HepG2 (cell line): ENCODE data around the gene GAS6. TPM values are rescaled to one million over a fixed set of nuclear protein-coding genes. Genes with fewer than 3 reads are reported as not detected.

Source experiments
- ATAC-seq: fragments of 200-7000 bp; cut with Tn5 transposase; 3 replicates; pipeline ENCODE4 v1.9.1; 2020; ENCODE audit warnings: mild to moderate bottlenecking, moderate library complexity
- BruUV-seq: library from RNA; stranded (reverse); fragments of 400-500 nt; replicated peaks from 2 replicates; lab custom pipeline; 2021; lab: Mats Ljungman, UMichigan
- CTCF ChIA-PET: fragments of 300-600 bp; formaldehyde crosslinking; extraction: SDS; loops from one replicate; lab custom pipeline; 2021; ENCODE audit warnings: low total read pairs, inconsistent platforms, low intra/inter-chr PET ratio; lab: Yijun Ruan, JAX
- POLR2A ChIA-PET: fragments of 350-600 bp; sonication (Branson Sonifier 250); formaldehyde crosslinking; loops from one replicate; lab custom pipeline; 2020; ENCODE audit warnings: antibody characterized with exemption, inconsistent platforms; lab: Yijun Ruan, JAX
- DNase-seq: peaks from one replicate; pipeline ENCODE4 v3.0.0-alpha.2; 2015; ENCODE audit warnings: low spot score
- FAIRE-seq: peaks from 3 replicates; lab custom pipeline; 2011; peaks lifted over from hg19 to GRCh38; lab: Jason Lieb, UNC
- H2AFZ ChIP-seq: one replicate; pipeline ENCODE4 v1.6.1; 2011; ENCODE audit warnings: low read length, inconsistent platforms
- H3K27ac ChIP-seq: fragments of 300-600 bp; 3 replicates; pipeline ENCODE4 v1.8.0; 2011; ENCODE audit warnings: mixed run types, mild to moderate bottlenecking, mixed read lengths, low read length, inconsistent platforms; ENCODE audit not compliant: insufficient read depth; ENCODE audit errors: extremely low read length
- H3K27me3 ChIP-seq, 2 experiments: fragments of 200-600 bp in 1 of 2; 2 replicates in 1 of 2; 3 replicates in 1 of 2; pipeline versions ENCODE4 v1.6.0 to v1.8.0; 2011; ENCODE audit warnings: low read length in 2 of 2, mild to moderate bottlenecking in 2 of 2, moderate library complexity in 2 of 2, inconsistent platforms in 1 of 2; ENCODE audit not compliant: insufficient read depth in 2 of 2, control insufficient read depth in 1 of 2
- H3K36me3 ChIP-seq, 2 experiments: fragments of 200-600 bp in 1 of 2; replicated peaks in 1 of 2; 2 replicates in 1 of 2; 3 replicates in 1 of 2; pipeline versions ENCODE4 v1.5.1 to v1.8.0; 2011; ENCODE audit warnings: low read length in 2 of 2, inconsistent platforms in 1 of 2; ENCODE audit not compliant: insufficient read depth in 2 of 2, control insufficient read depth in 1 of 2
- H3K4me1 ChIP-seq: 2 replicates; pipeline ENCODE4 v1.5.1; 2012; ENCODE audit warnings: low read length, inconsistent platforms; ENCODE audit not compliant: insufficient read depth
- H3K4me2 ChIP-seq: 2 replicates; pipeline ENCODE4 v1.6.0; 2011; ENCODE audit warnings: low read depth, low read length, inconsistent platforms
- H3K4me3 ChIP-seq, 3 experiments: fragments of 200-600 bp in 1 of 3; sonication (generic), shearing (Covaris generic) in 1 of 3; replicated peaks in 1 of 3; 2 replicates each; pipeline ENCODE4 v1.5.1; 2011 to 2016; ENCODE audit warnings: low read length in 3 of 3, inconsistent platforms in 2 of 3, low read depth in 2 of 3, mild to moderate bottlenecking in 2 of 3, control low read depth in 1 of 3, mixed read lengths in 1 of 3; ENCODE audit not compliant: insufficient read depth in 1 of 3
- H3K79me2 ChIP-seq: one replicate; pipeline ENCODE4 v1.6.1; 2011; ENCODE audit warnings: low read length, inconsistent platforms; ENCODE audit not compliant: insufficient read depth
- H3K9ac ChIP-seq: 2 replicates; pipeline ENCODE4 v1.6.0; 2011; ENCODE audit warnings: mild to moderate bottlenecking, low read depth, low read length, inconsistent platforms; ENCODE audit not compliant: insufficient read depth
- H3K9me3 ChIP-seq: 2 replicates; pipeline ENCODE4 v1.5.1; 2012; ENCODE audit warnings: mild to moderate bottlenecking, low read length
- H4K20me1 ChIP-seq: 2 replicates; pipeline ENCODE4 v1.6.0; 2011; ENCODE audit warnings: inconsistent platforms, mild to moderate bottlenecking, low read length, moderate library complexity; ENCODE audit not compliant: insufficient read depth
- HINFP ChIP-seq: sonication (generic); formaldehyde crosslinking; IDR thresholded peaks from 2 replicates; pipeline ENCODE4 v1.4.0; 2020; ENCODE audit warnings: low read depth, mild to moderate bottlenecking, missing genetic modification reagents
- HOXD1 ChIP-seq: sonication (generic); formaldehyde crosslinking; IDR thresholded peaks from 2 replicates; pipeline ENCODE4 v1.5.0; 2020; ENCODE audit warnings: missing genetic modification reagents
- LRRFIP1 ChIP-seq: sonication (generic); formaldehyde crosslinking; conservative IDR thresholded peaks from 2 replicates; pipeline ENCODE4 v1.4.0; 2020; ENCODE audit warnings: missing genetic modification reagents
- RARA ChIP-seq: IDR thresholded peaks from 2 replicates; pipeline ENCODE4 v1.6.1; 2016; ENCODE audit warnings: missing genetic modification reagents, missing compliant biosample characterization
- RNF219 ChIP-seq: sonication (generic); formaldehyde crosslinking; IDR thresholded peaks from 2 replicates; pipeline ENCODE4 v1.5.0; 2020; ENCODE audit warnings: mild to moderate bottlenecking, missing genetic modification reagents
- ZBTB34 ChIP-seq: sonication (generic); formaldehyde crosslinking; IDR thresholded peaks from 2 replicates; pipeline ENCODE4 v1.8.0; 2022; ENCODE audit warnings: mild to moderate bottlenecking, missing genetic modification reagents
- ZFP41 ChIP-seq: sonication (generic); formaldehyde crosslinking; IDR thresholded peaks from 2 replicates; pipeline ENCODE4 v1.4.0; 2020; ENCODE audit warnings: mild to moderate bottlenecking, missing genetic modification reagents, borderline replicate concordance
- ZMYM2 ChIP-seq: sonication (generic); formaldehyde crosslinking; IDR thresholded peaks from 2 replicates; pipeline ENCODE4 v1.8.0; 2022; ENCODE audit warnings: mild to moderate bottlenecking, missing genetic modification reagents
- ZNF232 ChIP-seq: sonication (generic); formaldehyde crosslinking; IDR thresholded peaks from 2 replicates; pipeline ENCODE4 v1.4.0; 2020; ENCODE audit warnings: missing genetic modification reagents, borderline replicate concordance
- ZNF570 ChIP-seq: sonication (generic); formaldehyde crosslinking; IDR thresholded peaks from 2 replicates; pipeline ENCODE4 v1.4.0; 2020; ENCODE audit warnings: mild to moderate bottlenecking, missing genetic modification reagents, borderline replicate concordance
- ZUFSP ChIP-seq: sonication (generic); formaldehyde crosslinking; IDR thresholded peaks from 2 replicates; pipeline ENCODE4 v1.9.0; 2021; ENCODE audit warnings: missing genetic modification reagents, mild to moderate bottlenecking, borderline replicate concordance
- ZXDC ChIP-seq: sonication (generic); formaldehyde crosslinking; IDR thresholded peaks from 2 replicates; pipeline ENCODE4 v1.5.0; 2020; ENCODE audit warnings: mild to moderate bottlenecking, missing genetic modification reagents
- WGBS: methylation state at CpG from one replicate; pipeline ENCODE4 v1.1.6; 2017; ENCODE audit warnings: low lambda C conversion rate; 5-methylcytosine and 5-hydroxymethylcytosine counted together
- in situ Hi-C: cut with HindIII; loops from 2 replicates; pipeline ENCODE4 v1.10.0; 2017; ENCODE audit warnings: low pct_unique_long_range_greater_than_20kb; ENCODE audit not compliant: extremely low pct_ligation_motif_present
- intact Hi-C: fragments of 100-400 bp; cut with micrococcal nuclease; formaldehyde crosslinking; loops from one replicate; pipeline ENCODE4 v1.10.0; 2022; ENCODE audit not compliant: unreplicated experiment
- polyA plus RNA-seq, 8 experiments: library from polyadenylated mRNA; depleted of rRNA in 3 of 8; stranded (reverse) in 7 of 8; unstranded in 1 of 8; fragments of >200 nt; fragmentation: Illumina TruSeq in 4 of 8; extraction: Trizol in 4 of 8; gene quantifications; 2 replicates each; pipeline versions ENCODE4 v1.2.1 to v1.2.3, GENCODE V29; 2011 to 2016; ENCODE audit warnings: low read depth in 4 of 8, missing spikeins in 1 of 8, mixed read lengths in 1 of 8; ENCODE audit not compliant: insufficient read depth in 1 of 8
- total RNA-seq, 5 experiments: library from RNA; depleted of rRNA; stranded (reverse); fragments of >200 nt; fragmentation: Illumina TruSeq; extraction: Trizol; gene quantifications; 2 replicates each; pipeline ENCODE4 v1.2.3, GENCODE V29; 2016; ENCODE audit warnings: low read depth in 1 of 5

The GAS6 gene
- total and polyA plus RNA-seq, 2 of the 13 experiments (the other 11 are each of a cell fraction or from before 2014, with no cell fraction given): 0.09 to 0.24 TPM

- POLR2A ChIA-PET: no interaction called here
- no TSS peak for BruUV-seq
- peaks cover 4 to 36% of the 10 kb centered on the region in 2 experiments; a peak in 4 of 5 replicates for H3K27me3 ChIP-seq
- H3K36me3 ChIP-seq: no peaks in the 10 kb centered on the region
- H3K9ac ChIP-seq: no peak overlapping the region
- CTCF ChIA-PET: no interaction called here
- WGBS: 0% methylated on average over 2 of the region's 10 CpGs
- no peak overlapping the region for H2AFZ ChIP-seq
- in situ Hi-C loops: loop anchor here (5.0 kb wide), 1 partner anchor 83 kb away; no protein-coding TSS in a partner anchor
- H3K79me2 ChIP-seq: no peaks in the 10 kb centered on the region
- TF ChIP-seq ZBTB34 (CRISPR knock-in tag) (no peak), ZUFSP (CRISPR knock-in tag) (no peak), ZFP41 (no peak), ZMYM2 (CRISPR knock-in tag) (no peak), RNF219 (no peak), HOXD1 (CRISPR knock-in tag) (no peak), LRRFIP1 (CRISPR knock-in tag) (no peak), RARA (CRISPR knock-in tag) (no peak), ZNF232 (CRISPR knock-in tag) (no peak), ZXDC (CRISPR knock-in tag) (no peak), ZNF570 (no peak), HINFP (CRISPR knock-in tag) (no peak)
- TF ChIP-seq, all 625 proteins: peak for 0
- ATAC-seq (no peak), FAIRE-seq (no peak), DNase-seq (no peak)
- Histone ChIP-seq H4K20me1 (no peaks in the 10 kb centered on the region), H3K4me1 (no peaks in the 10 kb centered on the region), H3K4me2 (no peak overlapping the region), H3K4me3 (no peak overlapping the region), H3K9me3 (no peaks in the 10 kb centered on the region), H3K27ac (no peak overlapping the region)
- intact Hi-C loops: no loop called here
Measured at GRCh38 chr13:113900646-113901045, 36.8 kb upstream of the GAS6 start.
